Esophagus muscularis mucosa (tissue), 4 donors: Measurements from ENCODE around the gene C17orf107. TPM values are rescaled to one million over a fixed set of nuclear protein-coding genes. Genes with fewer than 3 reads are reported as not detected.
"Not testable (repeated sequence)": the region's sequence is repeated elsewhere in the genome, so short reads cannot be mapped to it uniquely, and the experiment has no call there.

Experiments used
- DNase-seq: peaks from one replicate; pipeline ENCODE4 v3.0.0-alpha.2; 2017; ENCODE audit errors: extremely low spot score
- H3K27ac ChIP-seq, 4 donors: fragments of 200-600 bp; sonication (generic); replicated peaks in 1 of 4; 1 replicate in 3 of 4; 2 replicates in 1 of 4; pipeline ENCODE4 v1.5.1; 2016 to 2019; ENCODE audit warnings: mild to moderate bottlenecking in 1 of 4
- H3K27me3 ChIP-seq, 4 donors: fragments of 200-600 bp; sonication (generic); one replicate each; pipeline versions ENCODE4 v1.5.1 to v1.6.0; 2016 to 2019
- H3K36me3 ChIP-seq, 4 donors: fragments of 200-600 bp; sonication (generic); one replicate each; pipeline ENCODE4 v1.5.1; 2016 to 2019
- H3K4me1 ChIP-seq, 4 donors: fragments of 200-600 bp; sonication (generic); one replicate each; pipeline ENCODE4 v1.5.1; 2016 to 2019
- H3K4me3 ChIP-seq, 4 donors: fragments of 200-600 bp; sonication (generic); 1 replicate in 2 of 4; 2 replicates in 2 of 4; pipeline ENCODE4 v1.5.1; 2016 to 2019; ENCODE audit warnings: mild to moderate bottlenecking in 4 of 4, moderate library complexity in 1 of 4
- H3K9me3 ChIP-seq, 4 donors: fragments of 200-600 bp; sonication (generic); 1 replicate in 3 of 4; 2 replicates in 1 of 4; pipeline ENCODE4 v1.5.1; 2016 to 2019
- CTCF ChIP-seq, 3 experiments: fragments of 200-600 bp in 2 of 3; fragments of 450-650 bp in 1 of 3; sonication (generic) in 2 of 3; IDR thresholded peaks; one replicate each; pipeline ENCODE4 v1.5.1; 2017 to 2019; ENCODE audit warnings: antibody characterized with exemption in 3 of 3, mild to moderate bottlenecking in 2 of 3, moderate library complexity in 1 of 3
- EP300 ChIP-seq: sonication (generic); formaldehyde crosslinking; IDR thresholded peaks from one replicate; pipeline ENCODE4 v1.6.1; 2017; ENCODE audit warnings: antibody characterized with exemption
- POLR2A ChIP-seq: fragments of 450-650 bp; IDR thresholded peaks from one replicate; pipeline ENCODE4 v1.6.1; 2017; ENCODE audit warnings: antibody characterized with exemption, moderate library complexity, mild to moderate bottlenecking, low read depth
- POLR2AphosphoS5 ChIP-seq, 2 donors: sonication (generic); formaldehyde crosslinking; IDR thresholded peaks; one replicate each; pipeline ENCODE4 v1.6.1; 2017; ENCODE audit warnings: antibody characterized with exemption in 2 of 2
- WGBS: methylation state at CpG from one replicate; pipeline ENCODE4 v1.1.5; 2018; 5-methylcytosine and 5-hydroxymethylcytosine counted together
- intact Hi-C: fragments of 100-400 bp; cut with DNase I; formaldehyde crosslinking; loops from one replicate; pipeline ENCODE4 v1.15.1; 2023
- total RNA-seq, 4 donors: library from RNA; depleted of rRNA; stranded (reverse); fragments of >200 nt; gene quantifications; one replicate each; pipeline versions ENCODE4 v1.1.0 to v1.2.1, GENCODE V29; 2016

Gene C17orf107
- total RNA-seq, 4 donors from 2014 or later: 0.32 to 1.5 (median 0.88) TPM

GRCh38 chr17:4863321-4863720 lies 36.0 kb upstream of the C17orf107 start:
- peaks cover 0 to 7% (median 3%) of the 10 kb centered on the region in 4 donors for H3K36me3 ChIP-seq
- H3K9me3 ChIP-seq: no peaks in the 10 kb centered on the region
- H3K4me1 ChIP-seq: peaks cover 17 to 31% (median 29%) of the 10 kb centered on the region in 4 donors
- DNase-seq: no peak
- TF ChIP-seq EP300 (no peak), POLR2A (no peak), CTCF (IDR thresholded peaks at IDR 0.05) (no peak), POLR2AphosphoS5 (IDR thresholded peaks at IDR 0.05) (no peak)
- no peak overlapping the region for H3K4me3 ChIP-seq
- no peaks in the 10 kb centered on the region for H3K27me3 ChIP-seq
- 85% methylated on average over 1 of the region's 1 CpG for WGBS
- no peak overlapping the region for H3K27ac ChIP-seq
- intact Hi-C loops: no loop called here

- H3K9me3 ChIP-seq, H3K36me3 ChIP-seq, H3K4me1 ChIP-seq, DNase-seq, H3K27me3 ChIP-seq, H3K4me3 ChIP-seq, intact Hi-C loops, H3K27ac ChIP-seq: not testable (repeated sequence)
- 75% methylated on average over 5 of the region's 5 CpGs for WGBS
These were observed 31.8 kb upstream of the C17orf107 start for GRCh38 chr17:4867535-4867934.

GRCh38 chr17:4869058-4869998 lies 30.0 kb upstream of the C17orf107 start:
- DNase-seq, H3K9me3 ChIP-seq, H3K4me3 ChIP-seq, H3K27me3 ChIP-seq, intact Hi-C loops, H3K36me3 ChIP-seq, H3K27ac ChIP-seq: not testable (repeated sequence)
- H3K4me1 ChIP-seq: peaks cover 0 to 12% (median 0%) of the 10 kb centered on the region in 4 donors
- WGBS: 94% methylated on average over 22 of the region's 22 CpGs

GRCh38 chr17:4870855-4871254 lies 28.5 kb upstream of the C17orf107 start:
- WGBS: 88% methylated on average over 2 of the region's 2 CpGs

GRCh38 chr17:4872786-4873185 lies 26.6 kb upstream of the C17orf107 start:
- DNase-seq: no peak
- WGBS: 51% methylated on average over 8 of the region's 8 CpGs
- TF ChIP-seq POLR2AphosphoS5 (IDR thresholded peaks at IDR 0.05) (no peak), CTCF (IDR thresholded peaks at IDR 0.05) (no peak), EP300 (no peak), POLR2A (no peak)
- intact Hi-C loops: no loop called here
- Histone ChIP-seq H3K27ac (no peak overlapping the region), H3K9me3 (no peaks in the 10 kb centered on the region), H3K4me1 (peaks cover 0 to 12% (median 0%) of the 10 kb centered on the region in 4 donors), H3K36me3 (peaks cover 0 to 7% (median 3%) of the 10 kb centered on the region in 4 donors), H3K4me3 (no peak overlapping the region), H3K27me3 (no peaks in the 10 kb centered on the region)

More at GRCh38 chr17:4870855-4871254, 28.5 kb upstream of the C17orf107 start:
- Histone ChIP-seq H3K36me3 (peaks cover 0 to 7% (median 3%) of the 10 kb centered on the region in 4 donors), H3K4me3 (no peak overlapping the region), H3K27ac (no peak overlapping the region), H3K4me1 (peaks cover 0 to 12% (median 0%) of the 10 kb centered on the region in 4 donors), H3K27me3 (no peaks in the 10 kb centered on the region), H3K9me3 (no peaks in the 10 kb centered on the region)
- intact Hi-C loops: no loop called here
- no peak for TF ChIP-seq POLR2A
- no peak for TF ChIP-seq EP300
- TF ChIP-seq POLR2AphosphoS5 (IDR thresholded peaks at IDR 0.05): no peak
- no peak for TF ChIP-seq CTCF (IDR thresholded peaks at IDR 0.05)
- DNase-seq: no peak
